Ovary (tissue), 3 donors: ENCODE measurements around the gene PSMC6.

ENCODE experiments used
- CTCF ChIP-seq, 3 donors: fragments of 450-650 bp in 2 of 3; fragments of 200-600 bp in 1 of 3; IDR thresholded peaks; one replicate each; pipeline versions ENCODE4 v1.5.1 to v1.8.0; 2016 to 2022; ENCODE audit warnings: antibody characterized with exemption in 3 of 3, mild to moderate bottlenecking in 1 of 3
- POLR2A ChIP-seq: fragments of 450-650 bp; IDR thresholded peaks from one replicate; pipeline ENCODE4 v1.6.1; 2017; ENCODE audit warnings: antibody characterized with exemption, mild to moderate bottlenecking, moderate library complexity
- donor health status: DM: no; HTN: no; CAD: no.

- TF ChIP-seq CTCF (IDR thresholded peaks at IDR 0.05) (no peak), POLR2A (no peak)
Observed at GRCh38 chr14:52692248-52692962, 14.6 kb upstream of the PSMC6 start.
